Dendritic cell treated with granulocyte-macrophage colony-stimulating factor and Interleukin-4, amounts not matched to agents 40 ng/mL and 50 ng/mL, for 4 days (primary cell): Measurements from ENCODE around the gene MEGF9.
"Not testable (repeated sequence)": the region's sequence is repeated elsewhere in the genome, so short reads cannot be mapped to it uniquely, and the experiment has no call there.

Experiments
- H3K27ac Mint-ChIP-seq: one replicate; pipeline ENCODE4 v1.8.0; 2022; ENCODE audit warnings: mild to moderate bottlenecking, mixed read lengths
- H3K27me3 Mint-ChIP-seq: one replicate; pipeline ENCODE4 v1.8.0; 2022; ENCODE audit warnings: mild to moderate bottlenecking, mixed read lengths
- H3K36me3 Mint-ChIP-seq: one replicate; pipeline ENCODE4 v1.8.0; 2022; ENCODE audit warnings: low read depth, mixed read lengths
- H3K4me1 Mint-ChIP-seq: one replicate; pipeline ENCODE4 v1.8.0; 2022; ENCODE audit warnings: low read depth, mixed read lengths
- H3K4me3 Mint-ChIP-seq: one replicate; pipeline ENCODE4 v1.8.0; 2022; ENCODE audit warnings: mild to moderate bottlenecking, moderate library complexity, mixed read lengths
- H3K9me3 Mint-ChIP-seq: one replicate; pipeline ENCODE4 v1.8.0; 2022; ENCODE audit warnings: mixed read lengths
- intact Hi-C: fragments of 100-400 bp; cut with micrococcal nuclease; formaldehyde crosslinking; loops from one replicate; pipeline ENCODE4 v1.15.0; 2022

MEGF9 gene

DNA sequence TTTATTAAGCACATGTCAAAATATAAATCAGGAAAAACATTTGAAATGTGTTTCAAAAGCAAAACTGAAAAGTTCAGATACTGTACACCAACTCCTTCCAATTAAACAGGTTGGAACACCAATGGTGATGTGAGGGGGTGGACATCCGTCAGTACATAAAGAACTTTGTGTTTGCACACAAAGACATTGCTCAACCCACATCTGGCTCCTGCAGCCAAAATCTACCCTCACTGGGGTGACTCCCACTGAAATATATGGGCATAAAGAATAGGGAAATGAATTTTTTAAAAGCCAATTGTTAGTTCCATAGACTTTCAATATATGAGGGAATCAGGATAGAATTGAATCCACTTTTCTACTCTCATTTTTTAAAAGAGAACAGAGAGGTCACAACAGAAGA, 63.9 kb downstream of the MEGF9 start:
- intact Hi-C loops, result no loop called here
- Mint-ChIP-seq H3K36me3 (no peaks in the 10 kb centered on the region), H3K27me3 (no peaks in the 10 kb centered on the region), H3K9me3 (no peaks in the 10 kb centered on the region), H3K27ac (no peak overlapping the region), H3K4me3 (no peak overlapping the region), H3K4me1 (peaks cover 37% of the 10 kb centered on the region)

DNA sequence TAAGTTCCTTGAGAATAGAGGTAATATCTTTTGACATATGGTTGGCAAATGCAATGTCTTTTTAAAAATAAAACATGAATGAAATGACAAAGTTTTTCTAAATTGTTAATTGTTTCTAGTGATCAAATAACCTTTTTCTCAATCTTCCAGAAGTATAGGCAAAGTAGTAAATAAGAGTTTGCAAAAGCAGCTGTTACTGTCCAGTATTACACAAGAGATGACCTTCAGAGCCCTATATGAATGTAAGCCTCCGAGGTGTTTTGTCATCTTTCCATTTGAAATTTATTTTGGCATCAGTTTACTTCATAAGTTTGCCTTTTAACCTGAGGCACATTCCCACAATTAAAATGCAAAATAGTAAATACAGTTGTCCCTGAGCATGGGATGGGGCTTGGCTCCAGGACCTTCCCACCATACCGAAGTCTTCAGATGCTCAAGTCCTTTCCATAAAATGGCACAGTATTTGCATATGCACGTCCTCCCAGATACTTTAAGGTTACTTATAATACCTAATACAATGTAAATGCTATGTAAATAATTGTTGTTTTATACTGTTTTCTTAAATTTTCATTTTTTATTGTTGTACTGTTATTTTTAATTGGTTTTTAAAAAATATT, 65.6 kb downstream of the MEGF9 start:
- Mint-ChIP-seq H3K27me3 (no peaks in the 10 kb centered on the region), H3K27ac (no peak overlapping the region), H3K36me3 (peaks cover 7% of the 10 kb centered on the region), H3K4me3 (no peak overlapping the region), H3K4me1 (peaks cover 34% of the 10 kb centered on the region), H3K9me3 (no peaks in the 10 kb centered on the region)
- intact Hi-C loops, result no loop called here

DNA sequence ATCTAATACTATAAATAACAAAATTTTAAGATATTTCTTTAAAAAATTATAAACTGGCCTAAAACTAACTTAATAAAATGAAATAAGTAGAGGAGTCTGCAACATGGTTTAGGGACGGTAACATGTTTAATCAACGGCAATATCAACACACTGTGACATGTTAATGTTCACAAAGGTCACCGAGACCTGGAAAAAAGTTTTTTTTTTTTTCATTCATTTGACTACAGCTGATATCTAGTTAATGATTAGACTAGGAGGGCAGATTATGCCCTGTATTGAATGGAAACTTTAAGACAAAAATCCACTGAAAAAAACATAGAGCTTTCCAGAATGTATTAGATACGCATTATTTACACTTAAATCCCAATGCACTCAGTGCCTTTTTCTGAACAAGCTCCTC, 67.3 kb downstream of the MEGF9 start:
- H3K4me1 Mint-ChIP-seq, result peaks cover 31% of the 10 kb centered on the region
- no peaks in the 10 kb centered on the region for H3K9me3 Mint-ChIP-seq
- intact Hi-C loops, result no loop called here

DNA sequence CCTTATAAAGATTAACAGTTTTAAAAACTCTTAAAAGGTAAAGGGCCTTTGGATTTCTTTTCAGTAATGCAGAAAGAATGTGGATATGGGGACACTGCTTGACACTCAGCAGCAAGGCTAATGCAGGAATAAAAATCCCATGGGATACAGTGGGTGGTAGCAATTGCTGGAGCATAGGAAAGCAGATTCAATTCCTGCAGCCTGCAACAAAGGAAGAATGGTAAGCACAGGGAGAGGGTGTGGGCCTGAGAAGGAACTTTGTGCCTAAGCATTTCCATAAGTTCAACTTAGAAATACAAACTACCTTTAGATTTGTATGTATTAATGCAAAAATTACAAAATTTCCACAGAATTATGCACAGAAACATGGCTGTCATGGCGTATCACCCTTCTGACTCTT, 68.5 kb downstream of the MEGF9 start:
- Mint-ChIP-seq H3K36me3 (peaks cover 20% of the 10 kb centered on the region), H3K9me3 (no peaks in the 10 kb centered on the region), H3K4me1 (peaks cover 35% of the 10 kb centered on the region), H3K27me3 (no peaks in the 10 kb centered on the region), H3K4me3 (no peak overlapping the region), H3K27ac (no peak overlapping the region)
- intact Hi-C loops, result no loop called here

More for the DNA sequence above, 67.3 kb downstream of the MEGF9 start:
- peaks cover 17% of the 10 kb centered on the region for H3K36me3 Mint-ChIP-seq
- H3K27me3 Mint-ChIP-seq, result no peaks in the 10 kb centered on the region
- no peak overlapping the region for H3K27ac Mint-ChIP-seq
- H3K4me3 Mint-ChIP-seq, result no peak overlapping the region

DNA sequence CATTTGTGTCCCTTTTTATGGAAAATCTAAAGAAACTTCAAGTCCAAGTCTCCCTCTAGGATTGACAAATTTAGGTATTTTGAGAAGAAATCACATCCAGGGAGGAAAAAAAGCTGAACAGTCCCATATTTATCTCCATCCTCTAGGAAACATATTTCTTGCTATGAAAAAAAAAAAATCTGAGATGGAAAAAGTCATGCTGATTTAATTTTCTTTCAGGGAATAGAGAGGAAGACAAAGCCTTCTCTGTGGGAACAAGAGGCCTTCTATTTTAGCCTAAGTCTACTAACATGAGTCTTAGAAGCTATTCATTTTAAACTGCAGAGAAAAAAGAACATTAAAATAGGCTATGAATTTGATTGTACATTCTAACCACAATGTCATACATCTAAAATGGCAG, 71.2 kb downstream of the MEGF9 start:
- H3K4me3 Mint-ChIP-seq, result no peak overlapping the region
- intact Hi-C loops, result no loop called here
- H3K4me1 Mint-ChIP-seq, result peaks cover 28% of the 10 kb centered on the region
- peaks cover 20% of the 10 kb centered on the region for H3K36me3 Mint-ChIP-seq
- H3K27ac Mint-ChIP-seq, result no peak overlapping the region
- no peaks in the 10 kb centered on the region for H3K27me3 Mint-ChIP-seq
- H3K9me3 Mint-ChIP-seq, result no peaks in the 10 kb centered on the region

DNA sequence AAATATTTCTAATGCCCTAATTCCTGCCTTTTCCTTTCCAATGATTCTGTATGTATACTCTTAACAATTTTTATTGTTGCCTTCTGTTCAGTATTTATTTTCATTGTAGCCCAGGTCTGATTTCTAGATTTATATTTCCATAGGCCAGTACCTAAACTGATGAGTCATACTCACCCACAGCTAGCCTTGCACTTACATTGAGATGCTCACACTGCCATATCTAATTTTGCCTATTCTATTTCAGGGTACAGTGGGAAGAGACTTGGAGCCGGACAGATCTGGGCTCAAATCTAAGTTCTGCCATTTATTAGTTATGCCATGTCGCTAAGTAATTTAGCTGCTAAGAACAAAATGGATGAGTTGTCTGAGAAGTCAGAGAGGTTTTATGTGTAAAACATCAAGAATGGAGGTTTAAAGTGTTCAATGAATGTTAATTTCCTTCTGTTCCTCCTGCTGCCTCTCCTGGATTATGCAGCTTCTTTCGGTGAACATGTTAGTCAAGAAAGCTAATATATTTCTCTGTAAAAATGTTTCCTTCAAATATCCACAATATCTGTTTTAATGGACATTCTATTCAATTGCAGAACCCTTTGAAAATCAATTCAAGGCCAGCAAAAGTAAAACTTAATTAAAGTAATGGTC, 72.0 kb downstream of the MEGF9 start:
- intact Hi-C loops, result no loop called here
- H3K4me3 Mint-ChIP-seq, result no peak overlapping the region
- no peaks in the 10 kb centered on the region for H3K27me3 Mint-ChIP-seq
- peak overlapping the region; percentile 22 for H3K27ac Mint-ChIP-seq
- H3K9me3 Mint-ChIP-seq, result no peaks in the 10 kb centered on the region
- H3K4me1 Mint-ChIP-seq, result peaks cover 23% of the 10 kb centered on the region
- H3K36me3 Mint-ChIP-seq, result peaks cover 22% of the 10 kb centered on the region

DNA sequence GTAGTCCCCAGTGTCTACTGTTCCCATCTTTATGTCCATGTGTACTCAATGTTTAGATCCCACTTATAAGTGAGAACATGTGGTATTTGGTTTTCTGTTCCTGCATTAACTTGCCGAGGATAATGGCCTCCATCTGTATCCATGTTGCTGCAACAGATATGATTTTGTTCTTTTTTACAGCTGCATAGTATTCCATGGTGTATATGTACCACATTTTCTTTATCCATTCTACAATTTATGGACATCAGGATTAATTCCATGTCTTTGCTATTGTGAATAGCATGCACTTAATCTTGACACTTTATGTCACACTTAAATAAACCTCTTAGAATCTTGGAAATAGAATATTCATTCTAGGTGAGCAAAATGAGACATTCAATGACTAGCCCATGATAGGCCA, 73.4 kb downstream of the MEGF9 start:
- H3K4me3 Mint-ChIP-seq, intact Hi-C loops, H3K27me3 Mint-ChIP-seq, H3K9me3 Mint-ChIP-seq, H3K27ac Mint-ChIP-seq: not testable (repeated sequence)
- Mint-ChIP-seq H3K4me1 (peaks cover 16% of the 10 kb centered on the region), H3K36me3 (peaks cover 34% of the 10 kb centered on the region)

DNA sequence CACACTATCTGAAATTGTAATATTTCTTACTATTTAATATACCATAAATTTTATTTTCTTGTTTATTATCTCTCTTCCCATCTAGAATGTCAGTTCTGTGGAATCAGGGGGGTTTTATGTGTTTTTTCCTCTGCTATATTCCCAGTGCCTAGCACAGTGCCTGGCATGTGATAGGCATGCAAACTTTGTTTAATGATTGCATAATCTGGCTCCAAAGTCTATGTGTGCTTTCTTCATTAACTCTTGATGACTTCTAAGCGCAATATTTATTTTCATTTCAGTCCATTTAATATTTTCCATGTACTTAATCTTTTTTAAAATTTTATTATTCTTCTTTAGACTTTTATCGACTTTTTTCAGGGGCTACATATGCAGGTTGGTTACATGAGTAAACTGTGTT, 73.9 kb downstream of the MEGF9 start:
- Mint-ChIP-seq H3K4me3 (no peak overlapping the region), H3K27ac (no peak overlapping the region), H3K4me1 (peaks cover 12% of the 10 kb centered on the region), H3K36me3 (peaks cover 39% of the 10 kb centered on the region), H3K27me3 (no peaks in the 10 kb centered on the region), H3K9me3 (peaks cover 8% of the 10 kb centered on the region)
- intact Hi-C loops, result no loop called here

DNA sequence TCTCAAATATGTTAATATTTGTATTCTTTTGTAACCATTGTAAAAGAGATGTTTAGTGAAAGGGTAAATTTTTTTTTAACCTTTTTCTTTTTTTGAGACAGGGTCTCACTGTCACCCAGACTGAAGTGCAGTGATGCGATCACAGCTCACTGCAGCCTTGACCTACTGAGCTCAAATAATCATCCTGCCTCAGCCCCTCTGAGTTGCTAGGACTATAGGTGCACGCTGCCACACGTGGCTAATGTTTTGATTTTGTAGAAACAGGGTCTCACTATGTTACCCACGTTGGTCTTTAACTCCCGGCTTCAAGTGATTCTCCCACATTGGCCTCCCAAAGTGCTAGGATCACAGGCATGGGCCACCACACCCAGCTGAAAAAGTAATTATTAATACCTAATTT, 76.4 kb downstream of the MEGF9 start:
- Mint-ChIP-seq H3K27ac (no peak overlapping the region), H3K36me3 (peaks cover 40% of the 10 kb centered on the region), H3K27me3 (no peaks in the 10 kb centered on the region), H3K4me1 (peaks cover 17% of the 10 kb centered on the region), H3K9me3 (peaks cover 19% of the 10 kb centered on the region), H3K4me3 (no peak overlapping the region)
- intact Hi-C loops, result no loop called here

DNA sequence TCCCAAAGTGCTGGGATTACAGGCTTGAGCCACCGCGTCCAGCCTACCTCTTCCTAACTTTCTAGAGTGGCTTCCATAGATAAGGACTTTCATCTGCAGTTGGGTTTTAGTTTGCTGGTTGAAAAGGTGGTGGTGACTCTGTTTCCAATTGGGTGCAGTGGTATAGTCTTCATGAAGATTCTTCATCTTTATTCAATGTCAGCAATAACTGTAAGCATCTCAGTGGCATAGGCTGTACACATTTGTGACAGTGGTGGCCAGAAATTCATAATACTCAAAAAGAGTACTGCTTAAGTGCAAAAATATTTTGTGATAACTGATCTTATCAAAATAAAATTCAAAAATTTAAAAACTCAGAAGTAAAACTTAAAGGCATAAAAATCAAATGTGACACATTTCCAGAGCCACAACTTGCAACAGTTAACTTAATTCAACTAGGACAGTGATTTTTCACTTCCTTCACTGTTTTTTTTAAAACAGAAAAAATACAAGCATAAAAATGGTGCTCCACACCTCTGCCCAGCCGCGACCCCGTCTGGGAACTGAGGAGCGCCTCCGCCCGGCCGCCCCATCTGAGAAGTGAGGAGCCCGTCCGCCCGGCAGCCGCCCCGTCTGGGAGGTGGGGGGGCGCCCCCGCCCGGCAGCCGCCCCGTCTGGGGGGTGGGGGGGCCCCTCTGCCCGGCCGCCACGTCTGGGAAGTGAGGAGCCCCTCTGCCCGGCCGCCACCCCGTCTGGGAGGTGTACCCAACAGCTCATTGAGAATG, 77.9 kb downstream of the MEGF9 start:
- peaks cover 19% of the 10 kb centered on the region for H3K4me1 Mint-ChIP-seq
- H3K36me3 Mint-ChIP-seq, result peaks cover 29% of the 10 kb centered on the region
- intact Hi-C loops, result no loop called here
- no peaks in the 10 kb centered on the region for H3K27me3 Mint-ChIP-seq
- peaks cover 19% of the 10 kb centered on the region for H3K9me3 Mint-ChIP-seq
- H3K4me3 Mint-ChIP-seq, result no peak overlapping the region
- H3K27ac Mint-ChIP-seq, result no peak overlapping the region

DNA sequence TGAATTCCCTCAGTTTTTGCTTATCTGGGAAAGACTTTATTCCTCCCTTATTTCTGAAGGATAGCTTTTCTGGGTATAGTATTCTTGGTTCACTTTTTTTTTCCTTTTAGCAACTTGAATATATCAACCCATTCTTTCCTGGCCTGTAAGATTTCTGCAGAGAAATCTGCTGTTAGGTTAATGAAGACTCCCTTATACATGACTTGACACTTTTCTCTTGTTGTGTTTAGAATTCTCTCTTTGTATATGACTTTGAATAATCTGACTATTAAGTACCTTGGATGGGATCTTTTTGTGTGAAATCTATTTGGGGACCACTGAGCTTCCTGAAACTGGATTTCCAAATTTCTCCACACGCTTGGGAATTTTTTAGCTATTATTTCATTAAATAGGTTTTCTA, 79.3 kb downstream of the MEGF9 start:
- Mint-ChIP-seq H3K27me3 (no peaks in the 10 kb centered on the region), H3K27ac (no peak overlapping the region), H3K4me3 (no peak overlapping the region), H3K36me3 (peaks cover 29% of the 10 kb centered on the region), H3K4me1 (peaks cover 32% of the 10 kb centered on the region), H3K9me3 (peaks cover 19% of the 10 kb centered on the region)
- intact Hi-C loops, result no loop called here

DNA sequence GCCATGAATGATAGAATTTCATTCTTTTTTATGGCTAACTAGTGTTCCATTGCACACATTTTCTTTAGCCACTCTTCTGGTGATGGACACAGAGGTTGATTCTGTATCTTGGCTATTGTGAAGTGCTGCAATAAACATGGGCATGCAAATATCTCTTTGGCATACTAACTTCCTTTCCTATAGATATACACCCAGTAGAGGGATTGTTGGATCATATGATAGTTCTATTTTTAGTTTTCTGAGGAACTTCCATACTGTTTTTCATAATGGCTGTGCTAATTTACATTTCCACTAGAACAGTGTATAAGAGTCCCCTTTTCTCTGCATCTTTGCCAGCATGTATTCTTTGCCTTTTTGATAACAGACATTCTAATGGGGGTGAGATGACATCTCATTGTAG, 83.9 kb downstream of the MEGF9 start:
- peak overlapping the region; percentile 24 for H3K4me3 Mint-ChIP-seq
- H3K27ac Mint-ChIP-seq, result peak overlapping the region; percentile 81
- H3K4me1 Mint-ChIP-seq, result peaks cover 56% of the 10 kb centered on the region

DNA sequence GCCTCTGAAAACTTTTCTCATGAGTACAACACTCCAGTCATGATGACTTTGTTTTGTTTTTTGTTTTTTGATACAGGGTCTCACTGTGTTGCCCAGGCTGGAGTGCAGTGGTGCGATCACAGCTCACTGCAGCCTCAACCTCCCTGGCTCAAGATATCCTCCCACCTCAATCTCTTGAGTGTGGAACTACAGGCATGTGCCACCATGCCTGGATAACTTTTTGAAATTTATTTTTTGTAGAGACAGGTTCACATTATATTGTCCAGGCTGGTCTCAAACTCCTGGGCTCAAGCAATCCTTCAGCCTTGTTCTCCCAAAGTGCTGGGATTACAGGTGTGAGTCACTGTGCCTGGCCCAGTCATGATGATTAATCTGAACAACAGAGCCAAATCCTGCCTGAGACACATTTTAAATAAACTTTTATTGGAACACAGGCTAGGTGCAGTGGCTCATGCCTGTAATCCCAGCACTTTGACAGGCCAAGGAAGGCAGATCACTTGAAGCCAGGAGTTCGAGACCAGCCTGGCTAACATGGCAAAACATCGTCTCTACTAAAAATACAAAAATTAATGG, 85.3 kb downstream of the MEGF9 start:
- intact Hi-C loops, H3K9me3 Mint-ChIP-seq, H3K36me3 Mint-ChIP-seq, H3K4me3 Mint-ChIP-seq, H3K27me3 Mint-ChIP-seq: not testable (repeated sequence)
- Mint-ChIP-seq H3K4me1 (peaks cover 63% of the 10 kb centered on the region), H3K27ac (peak overlapping the region; percentile 81)

More for the DNA sequence above, 83.9 kb downstream of the MEGF9 start:
- Mint-ChIP-seq H3K9me3 (peaks cover 11% of the 10 kb centered on the region), H3K36me3 (peaks cover 10% of the 10 kb centered on the region), H3K27me3 (no peaks in the 10 kb centered on the region)
- intact Hi-C loops, result no loop called here

DNA sequence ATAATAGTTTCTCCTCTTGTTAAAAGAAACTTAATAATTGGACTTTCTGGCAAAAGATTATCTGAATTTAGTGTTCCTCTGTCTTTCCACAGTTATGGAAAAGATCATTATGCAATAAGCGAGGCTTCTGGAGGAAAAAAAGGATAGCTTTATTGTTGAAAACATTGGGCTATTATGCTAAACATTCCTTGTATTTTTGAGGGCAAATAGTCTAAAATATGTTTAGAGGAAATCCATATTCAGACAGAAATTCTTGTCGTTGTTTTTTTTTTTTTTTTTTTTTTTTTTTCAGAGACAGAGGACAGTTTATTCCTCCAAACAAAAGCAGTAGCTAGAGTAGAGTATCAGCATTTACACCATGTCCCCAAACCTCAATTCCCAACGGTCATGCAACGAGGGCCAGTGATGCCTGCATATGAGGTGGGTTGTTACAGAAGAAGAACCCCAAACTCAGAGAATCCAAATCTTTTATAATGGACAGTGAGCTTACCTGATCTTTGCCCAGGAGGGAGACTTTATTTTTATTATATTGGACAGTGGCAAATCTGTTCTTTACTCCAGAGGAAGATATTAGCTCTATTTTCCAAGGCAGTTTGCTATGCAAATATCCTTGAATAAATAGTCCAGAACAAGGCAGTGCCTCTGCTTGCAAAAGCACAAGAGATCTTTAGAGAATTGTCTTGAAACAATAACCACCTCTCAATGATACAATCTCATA, 85.9 kb downstream of the MEGF9 start:
- no peaks in the 10 kb centered on the region for H3K9me3 Mint-ChIP-seq
- intact Hi-C loops, result no loop called here
- H3K27me3 Mint-ChIP-seq, result no peaks in the 10 kb centered on the region
- H3K36me3 Mint-ChIP-seq, result no peaks in the 10 kb centered on the region
- H3K4me1 Mint-ChIP-seq, result peaks cover 61% of the 10 kb centered on the region
- H3K4me3 Mint-ChIP-seq, result no peak overlapping the region
- peak overlapping the region; percentile 81 for H3K27ac Mint-ChIP-seq
